ENCODE measurements around the gene PDPN.

PDPN gene

GRCh38 chr1:13607002-13607401 is 23.4 kb downstream of the PDPN start:
- H3K4me3 ChIP-seq (ENCODE audit: low read depth, low read length): no peak overlapping the region
- no peak for DNase-seq (ENCODE audit: low read depth)
- TF ChIP-seq CTCF (IDR thresholded peaks at IDR 0.05; ENCODE audit: insufficient read depth, low read depth, low read length, missing control alignments): no peak

- no peak for DNase-seq (ENCODE audit: low read depth)
- H3K4me3 ChIP-seq (ENCODE audit: low read depth, low read length): no peak overlapping the region
- TF ChIP-seq CTCF (IDR thresholded peaks at IDR 0.05; ENCODE audit: insufficient read depth, low read depth, low read length, missing control alignments): no peak
These were observed 32.6 kb downstream of the PDPN start for GRCh38 chr1:13616234-13616633.

- no peak for TF ChIP-seq CTCF (IDR thresholded peaks at IDR 0.05; ENCODE audit: insufficient read depth, low read depth, low read length, missing control alignments)
- H3K4me3 ChIP-seq (ENCODE audit: low read depth, low read length): no peak overlapping the region
- no peak for DNase-seq (ENCODE audit: low read depth)
These were observed 33.5 kb downstream of the PDPN start for GRCh38 chr1:13617108-13617507.

- no peak for TF ChIP-seq CTCF (IDR thresholded peaks at IDR 0.05; ENCODE audit: insufficient read depth, low read depth, low read length, missing control alignments)
- DNase-seq (ENCODE audit: low read depth): no peak
- H3K4me3 ChIP-seq (ENCODE audit: low read depth, low read length): no peak overlapping the region
These were observed 34.1 kb downstream of the PDPN start for GRCh38 chr1:13617773-13618172.

- no peak overlapping the region for H3K4me3 ChIP-seq (ENCODE audit: low read depth, low read length)
- DNase-seq (ENCODE audit: low read depth): no peak
- no peak for TF ChIP-seq CTCF (IDR thresholded peaks at IDR 0.05; ENCODE audit: insufficient read depth, low read depth, low read length, missing control alignments)
These were observed 34.9 kb downstream of the PDPN start for GRCh38 chr1:13618483-13618882.

GRCh38 chr1:13619909-13620308 is 36.3 kb downstream of the PDPN start:
- no peak overlapping the region for H3K4me3 ChIP-seq (ENCODE audit: low read depth, low read length)
- TF ChIP-seq CTCF (IDR thresholded peaks at IDR 0.05; ENCODE audit: insufficient read depth, low read depth, low read length, missing control alignments): no peak
- no peak for DNase-seq (ENCODE audit: low read depth)

- TF ChIP-seq CTCF (IDR thresholded peaks at IDR 0.05; ENCODE audit: insufficient read depth, low read depth, low read length, missing control alignments): no peak
- no peak for DNase-seq (ENCODE audit: low read depth)
These were observed 37.2 kb downstream of the PDPN start for GRCh38 chr1:13620825-13621224.

More at GRCh38 chr1:13620825-13621224, 37.2 kb downstream of the PDPN start:
- no peak overlapping the region for H3K4me3 ChIP-seq (ENCODE audit: low read depth, low read length)
